ENCODE data around the gene DLK1.

- TF ChIP-seq POLR2AphosphoS5 (IDR thresholded peaks at IDR 0.05) (no peak), CTCF (IDR thresholded peaks at IDR 0.05) (no peak), POLR2A (IDR thresholded peaks at IDR 0.05) (no peak), EP300 (IDR thresholded peaks at IDR 0.05) (no peak)
Observed at GRCh38 chr14:100730581-100730980, 3.9 kb downstream of the DLK1 start.

Data from sigmoid colon (tissue), 4 donors.